GM12873 (cell line): ENCODE results near the gene OTOGL.

Experiments used
- CTCF ChIP-seq: IDR thresholded peaks from 2 replicates; pipeline ENCODE4 v1.5.1; 2012; ENCODE audit warnings: low read depth, mild to moderate bottlenecking, moderate library complexity, low read length, control low read depth; ENCODE audit not compliant: insufficient read depth; ENCODE audit errors: missing control alignments

Gene OTOGL

GRCh38 chr12:80230068-80230467 is 130.7 kb downstream of the OTOGL start:
- no peak for TF ChIP-seq CTCF

GRCh38 chr12:80232837-80233236 is 133.5 kb downstream of the OTOGL start:
- no peak for TF ChIP-seq CTCF

- no peak for TF ChIP-seq CTCF
These were observed 134.6 kb downstream of the OTOGL start for GRCh38 chr12:80233926-80234325.

GRCh38 chr12:80234667-80235066 is 135.3 kb downstream of the OTOGL start:
- no peak for TF ChIP-seq CTCF

GRCh38 chr12:80235944-80236343 is 136.6 kb downstream of the OTOGL start:
- TF ChIP-seq CTCF = no peak

GRCh38 chr12:80239867-80240266 is 140.5 kb downstream of the OTOGL start:
- TF ChIP-seq CTCF = no peak

- TF ChIP-seq CTCF = no peak
These were observed 142.4 kb downstream of the OTOGL start for GRCh38 chr12:80241576-80242273.
